Measurements from ENCODE around the gene DYNC2I2. TPM values are rescaled to one million over a fixed set of nuclear protein-coding genes. Genes with fewer than 3 reads are reported as not detected.

DYNC2I2 gene
- total RNA-seq, 1 donor from 2014 or later: 56.1 TPM

DNA sequence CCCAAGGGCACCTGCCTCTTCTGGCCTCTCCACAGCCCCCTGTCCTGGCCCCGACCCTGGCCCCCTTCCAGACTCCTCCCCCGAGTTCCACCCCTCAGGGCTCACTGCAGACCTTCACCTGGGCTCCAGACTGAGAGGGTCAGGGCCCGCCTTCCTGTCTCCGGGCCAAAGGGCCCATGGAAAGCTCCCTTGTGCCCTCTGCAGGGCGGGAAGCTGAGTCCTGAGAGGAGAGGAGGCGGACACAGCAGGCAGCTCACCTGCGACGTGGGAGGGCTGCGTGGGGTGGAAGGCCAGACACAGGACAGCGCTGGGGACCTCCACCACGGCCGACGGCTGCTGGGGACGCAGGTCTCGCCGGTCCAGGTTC, 20.6 kb downstream of the DYNC2I2 start:
- H3K27me3 ChIP-seq (ENCODE audit: control insufficient read depth, insufficient read depth, low read length): no peaks in the 10 kb centered on the region
- peaks cover 5% of the 10 kb centered on the region for H3K36me3 ChIP-seq (ENCODE audit: control insufficient read depth, insufficient read depth, low read length)
- DNase-seq (ENCODE audit: low read depth): no peak
- H3K4me3 ChIP-seq (ENCODE audit: low read depth, low read length): no peak overlapping the region
- TF ChIP-seq, protein P1, sequence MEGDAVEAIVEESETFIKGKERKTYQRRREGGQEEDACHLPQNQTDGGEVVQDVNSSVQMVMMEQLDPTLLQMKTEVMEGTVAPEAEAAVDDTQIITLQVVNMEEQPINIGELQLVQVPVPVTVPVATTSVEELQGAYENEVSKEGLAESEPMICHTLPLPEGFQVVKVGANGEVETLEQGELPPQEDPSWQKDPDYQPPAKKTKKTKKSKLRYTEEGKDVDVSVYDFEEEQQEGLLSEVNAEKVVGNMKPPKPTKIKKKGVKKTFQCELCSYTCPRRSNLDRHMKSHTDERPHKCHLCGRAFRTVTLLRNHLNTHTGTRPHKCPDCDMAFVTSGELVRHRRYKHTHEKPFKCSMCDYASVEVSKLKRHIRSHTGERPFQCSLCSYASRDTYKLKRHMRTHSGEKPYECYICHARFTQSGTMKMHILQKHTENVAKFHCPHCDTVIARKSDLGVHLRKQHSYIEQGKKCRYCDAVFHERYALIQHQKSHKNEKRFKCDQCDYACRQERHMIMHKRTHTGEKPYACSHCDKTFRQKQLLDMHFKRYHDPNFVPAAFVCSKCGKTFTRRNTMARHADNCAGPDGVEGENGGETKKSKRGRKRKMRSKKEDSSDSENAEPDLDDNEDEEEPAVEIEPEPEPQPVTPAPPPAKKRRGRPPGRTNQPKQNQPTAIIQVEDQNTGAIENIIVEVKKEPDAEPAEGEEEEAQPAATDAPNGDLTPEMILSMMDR (IDR thresholded peaks at IDR 0.05; ENCODE audit: insufficient read depth, low read length, poor library complexity, severe bottlenecking): peak; percentile 46

DNA sequence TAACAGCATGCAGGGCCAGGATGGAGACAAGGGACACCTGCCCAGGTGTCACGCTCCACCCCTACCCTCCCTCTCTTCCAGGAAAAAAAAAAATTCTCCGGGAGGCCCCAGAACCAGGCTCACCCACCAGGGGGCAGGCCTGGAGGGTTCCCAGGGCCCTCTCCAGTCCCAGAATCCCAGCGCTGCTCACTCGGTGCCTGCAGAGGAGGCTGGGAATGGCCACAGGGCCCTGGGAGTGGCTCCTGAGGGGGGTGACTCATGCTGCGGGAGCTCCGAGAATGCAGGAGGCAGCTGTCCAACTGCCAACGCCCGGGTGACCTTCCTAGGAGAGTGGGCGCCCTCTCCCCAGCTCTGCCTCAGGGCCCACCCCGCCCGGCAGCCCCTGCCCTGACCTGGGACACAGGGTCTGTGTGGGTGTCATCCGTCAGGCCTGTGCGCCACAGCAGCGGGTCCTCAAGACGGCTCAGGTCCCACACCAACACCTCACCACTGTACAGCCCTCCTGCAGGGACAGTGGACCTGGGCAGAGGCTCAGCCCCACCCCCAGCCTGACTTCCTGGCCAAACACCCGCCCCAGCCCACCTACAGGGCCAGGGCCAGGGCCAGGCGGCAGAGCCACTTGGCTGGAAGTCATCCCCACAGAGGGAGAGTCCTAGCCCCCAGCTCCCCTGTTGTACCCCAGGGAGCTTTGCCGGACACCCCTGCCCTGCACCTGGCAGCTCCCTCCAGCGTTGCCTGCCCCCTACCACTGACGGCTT, 21.2 kb downstream of the DYNC2I2 start:
- Histone ChIP-seq H3K36me3 (ENCODE audit: control insufficient read depth, insufficient read depth, low read length) (peaks cover 5% of the 10 kb centered on the region), H3K27me3 (ENCODE audit: control insufficient read depth, insufficient read depth, low read length) (no peaks in the 10 kb centered on the region), H3K4me3 (ENCODE audit: low read depth, low read length) (no peak overlapping the region)
- peak; percentile 87 for DNase-seq (ENCODE audit: low read depth)
- TF ChIP-seq, protein P1 (IDR thresholded peaks at IDR 0.05; ENCODE audit: insufficient read depth, low read length, poor library complexity, severe bottlenecking): peak; percentile 94

DNA sequence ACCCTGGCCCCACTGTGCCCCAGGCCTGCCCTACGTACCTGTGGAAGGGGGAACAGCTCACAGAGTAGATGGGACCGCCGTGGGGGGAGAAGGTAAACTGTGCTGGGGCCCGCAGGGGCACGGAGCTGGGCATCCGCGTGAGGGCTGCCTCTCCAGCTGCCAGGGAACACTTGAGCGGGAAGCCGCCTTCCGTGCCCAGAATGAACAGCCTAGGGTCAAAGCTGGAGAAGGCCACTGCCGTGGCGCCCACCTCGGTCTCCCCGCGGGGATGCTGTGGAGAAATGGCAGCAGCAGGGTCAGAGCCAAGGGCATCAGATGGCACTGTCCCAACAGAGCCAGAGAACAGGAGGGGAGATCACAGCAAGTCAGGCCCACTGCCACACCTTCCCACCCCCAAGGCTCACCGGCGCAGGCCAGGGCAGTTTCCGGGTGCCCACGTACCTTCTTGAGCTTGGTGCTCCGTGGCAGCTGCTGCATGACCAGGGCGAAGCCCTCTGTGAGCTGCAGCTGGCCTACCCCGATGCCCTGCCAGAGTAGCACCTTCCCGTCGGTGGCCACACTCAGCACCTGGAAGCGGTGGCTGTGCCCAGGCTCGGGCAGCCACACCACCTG, 21.9 kb downstream of the DYNC2I2 start:
- Histone ChIP-seq H3K27me3 (ENCODE audit: control insufficient read depth, insufficient read depth, low read length) (no peaks in the 10 kb centered on the region), H3K36me3 (ENCODE audit: control insufficient read depth, insufficient read depth, low read length) (peaks cover 6% of the 10 kb centered on the region), H3K4me3 (ENCODE audit: low read depth, low read length) (no peak overlapping the region)
- TF ChIP-seq, protein P1 (IDR thresholded peaks at IDR 0.05; ENCODE audit: insufficient read depth, low read length, poor library complexity, severe bottlenecking): no peak
- DNase-seq (ENCODE audit: low read depth): no peak

DNA sequence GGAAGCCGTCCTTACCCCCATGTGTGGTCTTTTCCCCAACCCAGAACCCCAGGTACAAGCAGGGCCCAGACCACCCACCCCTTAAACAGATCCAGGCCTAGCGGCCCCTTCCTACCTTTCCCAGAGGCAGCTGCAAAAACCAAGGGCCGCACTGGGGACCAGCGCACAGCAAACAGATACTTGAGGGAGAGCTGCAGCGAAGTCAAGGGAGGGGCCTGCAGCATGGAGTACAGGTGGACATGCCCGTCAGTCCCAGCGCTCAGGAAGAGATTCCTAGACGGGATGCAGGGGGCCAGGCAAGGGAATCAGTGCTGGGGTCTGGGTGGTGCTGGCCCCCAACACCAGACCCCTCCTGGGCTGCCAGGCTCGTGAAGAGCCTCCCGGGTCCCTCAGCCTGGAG, 22.5 kb downstream of the DYNC2I2 start:
- Histone ChIP-seq H3K27me3 (ENCODE audit: control insufficient read depth, insufficient read depth, low read length) (no peaks in the 10 kb centered on the region), H3K36me3 (ENCODE audit: control insufficient read depth, insufficient read depth, low read length) (peaks cover 6% of the 10 kb centered on the region), H3K4me3 (ENCODE audit: low read depth, low read length) (no peak overlapping the region)
- TF ChIP-seq, protein P1 (IDR thresholded peaks at IDR 0.05; ENCODE audit: insufficient read depth, low read length, poor library complexity, severe bottlenecking): no peak
- DNase-seq (ENCODE audit: low read depth): no peak

DNA sequence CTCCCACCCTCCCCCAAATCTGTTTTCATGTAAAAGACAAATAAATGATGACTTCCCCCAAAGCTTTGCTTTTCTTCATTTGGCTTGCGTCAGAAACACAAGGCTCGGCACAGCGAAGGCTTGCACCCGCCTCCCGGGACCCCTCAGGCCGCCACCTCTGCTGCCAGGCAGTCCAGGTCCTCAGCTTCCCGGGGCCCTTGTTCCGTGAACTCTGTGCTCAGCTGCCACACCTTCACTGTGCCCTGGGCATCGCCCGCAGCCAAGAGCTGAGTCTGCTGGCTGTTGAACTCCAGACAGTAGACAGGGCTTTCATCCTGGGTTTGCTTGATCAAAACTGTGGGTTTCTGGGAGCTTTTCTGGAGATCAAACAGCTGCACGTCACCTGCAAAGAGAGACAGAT, 23.0 kb downstream of the DYNC2I2 start:
- no peak for DNase-seq (ENCODE audit: low read depth)
- no peaks in the 10 kb centered on the region for H3K27me3 ChIP-seq (ENCODE audit: control insufficient read depth, insufficient read depth, low read length)
- H3K36me3 ChIP-seq (ENCODE audit: control insufficient read depth, insufficient read depth, low read length): peaks cover 6% of the 10 kb centered on the region
- no peak overlapping the region for H3K4me3 ChIP-seq (ENCODE audit: low read depth, low read length)
- TF ChIP-seq, protein P1 (IDR thresholded peaks at IDR 0.05; ENCODE audit: insufficient read depth, low read length, poor library complexity, severe bottlenecking): no peak

Data from kidney epithelial cell (primary cell).